PC-9 (cell line): Measurements from ENCODE around the gene PPIL1. TPM values are rescaled to one million over a fixed set of nuclear protein-coding genes. Genes with fewer than 3 reads are reported as not detected.

Experiments
- BruUV-seq: library from RNA; stranded (reverse); fragments of 400-500 nt; replicated peaks from 2 replicates; lab custom pipeline; 2021; lab: Mats Ljungman, UMichigan
- CTCF ChIA-PET: fragments of 300-600 bp; sonication (Branson Sonifier 250); formaldehyde crosslinking; loops from one replicate; lab custom pipeline; 2022; ENCODE audit warnings: antibody characterized with exemption; lab: Charles Lee
- POLR2A ChIA-PET: fragments of 300-600 bp; sonication (Branson Sonifier 250); formaldehyde crosslinking; loops from one replicate; lab custom pipeline; 2022; ENCODE audit warnings: antibody characterized with exemption; ENCODE audit not compliant: unreplicated experiment; lab: Charles Lee
- DNase-seq, 2 experiments: peaks; one replicate each; pipeline versions ENCODE4 v3.0.0 to v3.0.0-alpha.2; 2015 to 2022; ENCODE audit warnings: mixed read lengths in 1 of 2
- H2AFZ ChIP-seq: fragments of 200-600 bp; sonication (generic); 2 replicates; pipeline ENCODE4 v1.8.1; 2017; ENCODE audit warnings: antibody characterized with exemption
- H3F3A ChIP-seq: fragments of 200-600 bp; sonication (generic); 2 replicates; pipeline ENCODE4 v1.8.1; 2017; ENCODE audit warnings: antibody characterized with exemption, mild to moderate bottlenecking, low read depth; ENCODE audit not compliant: insufficient read depth
- H3K27ac ChIP-seq: fragments of 200-600 bp; sonication (generic); 2 replicates; pipeline ENCODE4 v1.6.1; 2016; ENCODE audit warnings: mixed run types
- H3K27me3 ChIP-seq: fragments of 200-600 bp; sonication (generic); 2 replicates; pipeline ENCODE4 v1.6.1; 2016; ENCODE audit warnings: low read depth, mixed run types; ENCODE audit not compliant: insufficient read depth
- H3K36me3 ChIP-seq: fragments of 200-600 bp; sonication (generic); 2 replicates; pipeline ENCODE4 v1.6.1; 2016; ENCODE audit warnings: low read depth, mixed run types
- H3K4me1 ChIP-seq: fragments of 200-600 bp; sonication (generic); replicated peaks from 2 replicates; pipeline ENCODE4 v1.6.1; 2016; ENCODE audit warnings: mixed run types; ENCODE audit not compliant: insufficient read depth
- H3K4me2 ChIP-seq: fragments of 200-600 bp; sonication (generic); 2 replicates; pipeline ENCODE4 v1.6.1; 2017; ENCODE audit warnings: mixed run types
- H3K4me3 ChIP-seq: fragments of 200-600 bp; sonication (generic); 2 replicates; pipeline ENCODE4 v1.6.1; 2016; ENCODE audit warnings: mixed run types
- H3K79me2 ChIP-seq: fragments of 200-600 bp; sonication (generic); 2 replicates; pipeline ENCODE4 v1.6.1; 2017; ENCODE audit warnings: low read depth, mixed run types
- H3K9me2 ChIP-seq: fragments of 200-600 bp; sonication (generic); 2 replicates; pipeline ENCODE4 v1.8.1; 2017; ENCODE audit warnings: mild to moderate bottlenecking; ENCODE audit not compliant: insufficient read depth
- H3K9me3 ChIP-seq: fragments of 200-600 bp; sonication (generic); 2 replicates; pipeline ENCODE4 v1.8.1; 2016; ENCODE audit warnings: low read depth; ENCODE audit not compliant: insufficient read depth
- H4K20me1 ChIP-seq: fragments of 200-600 bp; sonication (generic); 2 replicates; pipeline ENCODE4 v1.8.1; 2017; ENCODE audit not compliant: insufficient read depth
- CTCF ChIP-seq: fragments of 200-600 bp; sonication (generic); conservative IDR thresholded peaks from 2 replicates; pipeline ENCODE4 v1.6.1; 2017; ENCODE audit warnings: mixed run types, antibody characterized with exemption, mild to moderate bottlenecking, moderate library complexity
- EZH2 ChIP-seq: fragments of 200-600 bp; sonication (generic); IDR thresholded peaks from 2 replicates; pipeline ENCODE4 v1.8.0; 2017; ENCODE audit warnings: antibody characterized with exemption, low read depth
- intact Hi-C: fragments of 100-400 bp; cut with micrococcal nuclease; formaldehyde crosslinking; loops from one replicate; pipeline ENCODE4 v1.10.0; 2022; ENCODE audit not compliant: unreplicated experiment
- total RNA-seq: library from RNA; stranded (reverse); gene quantifications from 2 replicates; pipeline ENCODE4 v1.2.3, GENCODE V29; 2021

The PPIL1 gene
- total RNA-seq, 1 experiment from 2014 or later, result 28.4 TPM

DNA sequence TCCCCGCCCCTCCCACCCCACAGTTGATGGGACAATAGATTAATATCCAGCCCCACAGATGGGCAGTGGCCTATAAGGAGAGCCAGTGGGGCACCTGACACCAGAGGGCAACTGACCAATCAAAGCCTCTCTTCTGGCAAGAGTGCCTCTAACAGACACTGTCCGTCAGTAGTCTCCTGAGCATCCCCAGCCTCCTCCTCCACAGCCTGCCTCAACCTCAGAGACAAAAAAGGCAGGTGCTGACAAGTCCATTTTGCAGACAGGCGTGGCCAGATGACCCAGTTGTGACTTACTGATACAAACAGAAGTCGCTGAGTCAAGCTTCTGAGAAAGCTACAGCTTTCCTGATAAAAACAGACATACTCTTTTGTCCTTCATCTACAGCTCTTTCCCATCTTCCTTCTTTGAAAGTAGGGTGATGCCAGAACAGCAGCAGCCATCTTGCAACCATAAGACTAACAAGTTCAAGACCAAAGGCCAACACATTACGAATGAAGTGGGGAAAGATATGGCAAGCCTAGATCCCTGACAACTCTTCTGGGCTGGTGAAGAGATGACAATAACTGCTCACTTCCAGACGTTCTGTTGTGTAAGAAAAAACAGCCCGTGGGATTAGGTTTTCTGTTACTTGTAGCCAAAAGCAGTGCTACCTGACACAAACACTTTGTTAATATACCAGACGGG, 12.3 kb downstream of the PPIL1 start:
- Histone ChIP-seq H3K4me2 (no peak overlapping the region), H3K9me2 (no peaks in the 10 kb centered on the region), H3K4me1 (no peaks in the 10 kb centered on the region; the same call in 1 of the 2 replicates), H2AFZ (no peak overlapping the region), H3K27ac (no peak overlapping the region), H3K9me3 (no peaks in the 10 kb centered on the region), H3K27me3 (no peaks in the 10 kb centered on the region), H3F3A (peaks cover 3% of the 10 kb centered on the region; the same call in 1 of the 2 replicates), H3K79me2 (peaks cover 6% of the 10 kb centered on the region), H3K4me3 (no peak overlapping the region), H3K36me3 (no peaks in the 10 kb centered on the region), H4K20me1 (no peaks in the 10 kb centered on the region; the same call in 1 of the 2 replicates)
- CTCF ChIA-PET, result no interaction called here
- POLR2A ChIA-PET, result no interaction called here
- no peak for DNase-seq
- intact Hi-C loops, result no loop called here
- TF ChIP-seq EZH2, result no peak
- no peak for TF ChIP-seq CTCF
- no TSS peak for BruUV-seq

- BruUV-seq, result no TSS peak
- Histone ChIP-seq H3K36me3 (peaks cover 17% of the 10 kb centered on the region; the same call in 1 of the 2 replicates), H3K4me2 (no peak overlapping the region), H3K4me1 (no peaks in the 10 kb centered on the region; the same call in 1 of the 2 replicates), H3K27me3 (no peaks in the 10 kb centered on the region), H3K27ac (no peak overlapping the region), H3K4me3 (no peak overlapping the region), H3K9me3 (no peaks in the 10 kb centered on the region), H3F3A (peaks cover 5% of the 10 kb centered on the region; the same call in 1 of the 2 replicates), H3K79me2 (peaks cover 6% of the 10 kb centered on the region; the same call in 1 of the 2 replicates), H4K20me1 (no peaks in the 10 kb centered on the region), H3K9me2 (no peaks in the 10 kb centered on the region), H2AFZ (no peak overlapping the region)
- CTCF ChIA-PET, result no interaction called here
- no peak for DNase-seq
- TF ChIP-seq EZH2, result no peak
- TF ChIP-seq CTCF, result no peak
- intact Hi-C loops, result no loop called here
- POLR2A ChIA-PET, result no interaction called here
Observed at GRCh38 chr6:36860126-36860525, 14.5 kb downstream of the PPIL1 start.

GRCh38 chr6:36858407-36858981, 16.1 kb downstream of the PPIL1 start:
- H3K27me3 ChIP-seq, result no peaks in the 10 kb centered on the region
- peaks cover 30% of the 10 kb centered on the region for H3K36me3 ChIP-seq
- ChIA-PET CTCF (interaction anchor here (0.7 kb wide), 1 partner anchor 17 kb away, joined by 8 read pairs; no protein-coding TSS in a partner anchor), POLR2A (no interaction called here)
- H3K9me2 ChIP-seq, result no peaks in the 10 kb centered on the region
- H2AFZ ChIP-seq, result no peak overlapping the region
- H3F3A ChIP-seq, result peaks cover 20% of the 10 kb centered on the region; the same call in 1 of the 2 replicates
- H3K4me3 ChIP-seq, result no peak overlapping the region
- H3K4me1 ChIP-seq, result peaks cover 9% of the 10 kb centered on the region
- no peaks in the 10 kb centered on the region for H4K20me1 ChIP-seq
- no peaks in the 10 kb centered on the region for H3K9me3 ChIP-seq
- DNase-seq, result peak in 1 of 2 experiments; percentile 43
- H3K4me2 ChIP-seq, result no peak overlapping the region
- intact Hi-C loops, result no loop called here
- H3K79me2 ChIP-seq, result 0 out of 2 replicates have a peak, but pooled peaks cover 6% of the 10 kb centered on the region
- BruUV-seq, result no TSS peak
- H3K27ac ChIP-seq, result peak overlapping the region; percentile 26; the same call in 1 of the 2 replicates
- TF ChIP-seq EZH2, result no peak
- no peak for TF ChIP-seq CTCF
